Measurements from ENCODE around the gene ERCC1.

ERCC1 gene

DNA sequence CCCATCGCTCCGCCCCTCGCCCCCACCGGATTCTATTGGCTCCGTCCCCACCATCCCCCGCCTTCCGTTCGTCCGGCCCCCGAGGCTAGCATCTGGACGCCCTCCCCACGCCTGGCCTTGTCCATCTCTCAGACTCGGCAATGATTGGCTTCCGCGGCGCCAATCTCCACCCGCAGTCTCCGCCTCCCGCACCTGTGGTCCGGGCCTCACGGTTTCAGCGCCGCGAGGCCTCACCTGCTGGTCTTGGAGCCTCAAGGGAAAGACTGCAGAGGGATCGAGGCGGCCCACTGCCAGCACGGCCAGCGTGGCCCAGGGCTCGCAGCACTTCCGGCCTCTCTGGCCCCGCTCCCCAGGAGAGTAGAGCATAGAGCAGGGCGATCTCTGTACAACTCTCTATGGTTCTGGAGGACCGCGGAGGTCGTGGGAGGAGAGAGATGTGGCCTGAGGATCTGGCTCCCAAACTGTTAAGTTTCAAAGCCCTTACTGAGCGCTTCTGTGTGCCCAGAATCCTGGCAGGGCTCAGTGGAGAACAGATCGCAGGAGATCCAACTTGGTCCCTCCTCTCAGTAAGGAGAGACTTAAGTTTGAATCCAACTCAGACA lies at the start of gene ERCC1:
TSS of gene ERCC1 (minus strand) at position 329 of the 602 bp plus-strand sequence. CDS start 543 bp downstream, outside the sequence.
- peak; percentile 86 for DNase-seq (ENCODE audit: low read depth)

DNA sequence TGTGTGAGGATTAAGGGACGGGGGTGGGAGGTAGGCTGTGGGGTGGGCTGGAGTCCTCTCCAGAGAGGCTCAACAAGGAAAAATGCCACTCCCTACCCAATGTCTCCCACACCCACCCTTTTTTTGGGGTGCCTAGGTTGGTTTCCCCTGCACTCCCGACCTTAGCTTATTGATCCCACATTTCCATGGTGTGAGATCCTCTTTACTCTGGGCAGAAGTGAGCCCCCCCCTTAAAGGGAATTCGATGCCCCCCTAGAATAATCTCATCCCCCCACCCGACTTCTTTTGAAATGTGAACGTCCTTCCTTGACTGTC lies 49.6 kb upstream of the ERCC1 start:
- no peak for DNase-seq (ENCODE audit: low read depth)

DNA sequence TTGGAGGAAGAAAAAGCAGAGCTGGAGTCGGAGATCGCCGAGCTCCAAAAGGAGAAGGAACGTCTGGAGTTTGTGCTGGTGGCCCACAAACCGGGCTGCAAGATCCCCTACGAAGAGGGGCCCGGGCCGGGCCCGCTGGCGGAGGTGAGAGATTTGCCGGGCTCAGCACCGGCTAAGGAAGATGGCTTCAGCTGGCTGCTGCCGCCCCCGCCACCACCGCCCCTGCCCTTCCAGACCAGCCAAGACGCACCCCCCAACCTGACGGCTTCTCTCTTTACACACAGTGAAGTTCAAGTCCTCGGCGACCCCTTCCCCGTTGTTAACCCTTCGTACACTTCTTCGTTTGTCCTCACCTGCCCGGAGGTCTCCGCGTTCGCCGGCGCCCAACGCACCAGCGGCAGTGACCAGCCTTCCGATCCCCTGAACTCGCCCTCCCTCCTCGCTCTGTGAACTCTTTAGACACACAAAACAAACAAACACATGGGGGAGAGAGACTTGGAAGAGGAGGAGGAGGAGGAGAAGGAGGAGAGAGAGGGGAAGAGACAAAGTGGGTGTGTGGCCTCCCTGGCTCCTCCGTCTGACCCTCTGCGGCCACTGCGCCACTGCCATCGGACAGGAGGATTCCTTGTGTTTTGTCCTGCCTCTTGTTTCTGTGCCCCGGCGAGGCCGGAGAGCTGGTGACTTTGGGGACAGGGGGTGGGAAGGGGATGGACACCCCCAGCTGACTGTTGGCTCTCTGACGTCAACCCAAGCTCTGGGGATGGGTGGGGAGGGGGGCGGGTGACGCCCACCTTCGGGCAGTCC lies 49.0 kb upstream of the ERCC1 start:
- no peak for DNase-seq (ENCODE audit: low read depth)

DNA sequence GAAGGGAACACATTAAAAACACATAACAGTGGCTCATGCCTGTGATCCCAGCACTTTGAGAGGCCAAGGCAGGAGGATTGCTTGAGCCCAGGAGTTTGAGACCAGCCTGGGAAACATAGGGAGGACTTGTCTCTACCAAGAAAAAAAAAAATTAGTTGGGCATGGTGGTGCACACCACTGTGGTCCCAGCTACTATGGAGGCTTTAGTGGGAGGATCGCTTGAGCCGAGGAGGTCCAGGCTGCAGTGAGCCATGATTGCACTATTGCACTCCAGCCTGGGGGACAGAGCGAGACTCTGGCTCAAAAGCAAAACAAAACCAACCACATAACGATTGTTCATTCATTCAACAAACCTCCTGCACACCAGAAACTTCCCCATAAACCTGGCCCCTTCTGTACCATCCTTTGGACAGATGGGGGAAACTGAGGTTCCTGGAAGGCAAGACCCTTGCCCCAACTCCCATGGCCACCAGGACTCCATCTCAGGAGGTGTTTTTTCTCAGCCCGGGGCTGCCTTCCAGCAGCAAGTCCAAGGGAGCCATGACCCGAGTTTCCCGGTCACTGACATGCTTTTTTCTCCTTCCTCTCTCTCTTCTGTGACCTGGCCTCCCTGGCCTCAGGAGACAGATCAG lies 48.3 kb upstream of the ERCC1 start:
- no peak for DNase-seq (ENCODE audit: low read depth)

DNA sequence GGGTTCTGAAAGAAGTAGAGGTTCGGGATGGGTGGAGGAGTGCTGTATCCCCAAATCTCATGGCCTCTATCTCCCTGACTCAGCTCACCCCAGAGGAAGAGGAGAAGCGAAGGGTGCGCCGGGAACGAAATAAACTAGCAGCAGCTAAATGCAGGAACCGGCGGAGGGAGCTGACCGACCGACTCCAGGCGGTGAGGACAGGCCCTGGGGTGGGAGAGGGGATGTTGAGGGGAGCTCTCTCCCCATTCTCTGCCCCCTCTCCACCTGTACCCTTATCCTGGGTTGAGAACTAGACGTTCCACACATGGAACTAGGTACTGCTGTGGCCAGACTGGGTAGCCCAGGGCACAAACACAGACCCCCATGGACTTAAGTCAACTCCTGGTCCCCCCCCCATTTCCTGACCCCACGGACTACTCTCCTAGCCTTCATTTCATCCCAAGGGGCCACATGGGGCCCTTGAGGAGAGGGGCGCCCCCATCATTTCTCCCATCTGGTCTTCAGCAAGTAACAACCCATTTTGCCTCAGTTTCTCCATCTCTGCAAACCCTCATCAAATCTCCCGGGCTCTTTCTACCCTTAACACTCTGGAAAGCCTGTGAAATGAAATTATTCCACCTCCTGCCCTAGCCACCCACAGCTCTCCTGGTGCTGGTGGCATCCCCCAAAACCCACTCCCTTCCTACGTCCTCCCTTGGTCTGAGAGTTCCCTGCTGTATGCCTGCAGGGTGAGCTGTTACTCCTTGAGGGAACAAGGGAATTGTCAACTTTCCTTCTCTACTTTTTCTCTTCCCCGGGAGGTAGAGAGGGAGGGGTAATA lies 47.6 kb upstream of the ERCC1 start:
- DNase-seq (ENCODE audit: low read depth): no peak

DNA sequence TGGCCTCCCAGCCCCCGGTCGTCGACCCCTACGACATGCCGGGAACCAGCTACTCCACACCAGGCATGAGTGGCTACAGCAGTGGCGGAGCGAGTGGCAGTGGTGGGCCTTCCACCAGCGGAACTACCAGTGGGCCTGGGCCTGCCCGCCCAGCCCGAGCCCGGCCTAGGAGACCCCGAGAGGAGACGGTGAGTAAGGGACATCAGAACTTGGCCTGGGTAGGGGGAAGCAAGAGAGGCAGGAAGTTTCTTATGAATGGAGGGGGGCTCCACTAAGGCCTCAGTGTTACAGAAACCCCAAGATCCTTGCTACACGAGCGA lies 47.0 kb upstream of the ERCC1 start:
- no peak for DNase-seq (ENCODE audit: low read depth)

DNA sequence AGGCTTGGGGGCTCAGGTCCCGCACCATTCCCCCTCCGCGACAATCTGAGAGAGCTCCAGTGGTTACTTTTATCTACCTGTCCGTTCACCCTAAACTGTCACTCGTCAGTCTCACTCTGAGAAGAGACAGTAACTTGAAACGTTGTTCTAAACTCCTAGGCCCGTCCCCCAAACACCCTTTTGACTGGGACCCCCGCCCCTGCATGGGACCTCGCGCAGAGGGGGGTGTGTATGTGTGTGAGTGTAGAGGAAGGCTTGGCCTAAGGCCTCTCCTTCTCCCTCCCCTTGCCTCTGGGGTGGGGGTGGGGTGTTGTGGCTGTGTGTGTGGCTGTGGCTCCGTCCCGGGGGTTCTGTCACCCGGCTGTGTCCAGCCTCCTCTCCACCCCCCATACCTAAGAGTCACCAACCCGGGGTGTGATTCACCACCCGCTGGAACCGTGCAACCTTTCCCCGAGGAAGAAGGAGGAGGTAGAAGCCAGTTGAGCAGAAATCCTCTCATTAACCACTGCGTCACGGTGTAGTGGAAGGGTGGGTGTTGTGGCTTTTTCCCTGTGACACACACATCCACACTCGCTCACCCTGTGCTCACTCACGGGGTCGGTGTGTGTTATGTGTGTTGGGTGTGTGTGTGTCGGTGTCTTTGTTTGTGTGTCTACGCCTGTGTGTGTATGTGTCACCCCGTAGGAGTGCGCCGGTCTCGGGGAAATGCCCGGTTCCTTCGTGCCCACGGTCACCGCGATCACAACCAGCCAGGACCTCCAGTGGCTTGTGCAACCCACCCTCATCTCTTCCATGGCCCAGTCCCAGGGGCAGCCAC lies 46.4 kb upstream of the ERCC1 start:
- no peak for DNase-seq (ENCODE audit: low read depth)

DNA sequence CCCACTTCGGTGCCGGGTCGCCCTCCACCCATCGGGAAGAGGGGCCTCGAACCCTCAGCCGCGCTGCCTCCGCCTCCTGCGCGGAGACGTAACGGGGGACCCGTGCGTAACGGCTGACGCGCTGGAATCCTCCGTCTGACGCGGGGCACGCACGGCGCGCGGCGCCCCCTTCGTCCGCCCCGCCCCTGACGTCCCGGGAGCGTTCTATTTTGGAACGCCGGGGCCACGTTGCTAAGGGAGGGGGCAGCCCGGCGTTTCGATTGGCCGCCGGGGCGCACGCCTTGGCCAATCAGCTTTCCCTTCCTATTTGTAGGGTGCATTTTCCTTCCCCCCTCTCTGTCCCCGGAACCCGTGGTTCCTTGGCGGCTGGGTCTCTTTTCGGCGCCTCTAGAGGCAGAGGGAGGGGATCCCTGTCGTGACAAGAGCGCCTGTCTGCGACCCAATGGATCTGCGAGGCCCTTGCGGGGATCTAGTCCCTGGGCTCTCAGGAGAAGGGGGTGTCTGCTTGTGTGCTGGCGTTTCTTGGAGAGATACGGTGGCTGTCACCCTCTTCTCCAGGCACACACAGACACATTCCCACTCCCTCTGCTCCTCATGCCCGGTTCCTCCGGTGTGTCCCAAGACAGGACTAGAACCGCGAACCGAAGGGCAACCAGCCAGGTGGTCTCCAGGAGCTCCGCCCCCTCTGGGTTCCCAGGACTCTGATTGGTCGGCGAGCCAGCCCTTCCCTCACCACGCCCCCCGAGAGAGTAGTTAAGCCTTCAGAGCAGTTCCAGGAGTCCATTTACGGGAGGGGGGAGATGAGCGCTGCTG lies 45.6 kb upstream of the ERCC1 start:
- DNase-seq (ENCODE audit: low read depth): peak; percentile 77

DNA sequence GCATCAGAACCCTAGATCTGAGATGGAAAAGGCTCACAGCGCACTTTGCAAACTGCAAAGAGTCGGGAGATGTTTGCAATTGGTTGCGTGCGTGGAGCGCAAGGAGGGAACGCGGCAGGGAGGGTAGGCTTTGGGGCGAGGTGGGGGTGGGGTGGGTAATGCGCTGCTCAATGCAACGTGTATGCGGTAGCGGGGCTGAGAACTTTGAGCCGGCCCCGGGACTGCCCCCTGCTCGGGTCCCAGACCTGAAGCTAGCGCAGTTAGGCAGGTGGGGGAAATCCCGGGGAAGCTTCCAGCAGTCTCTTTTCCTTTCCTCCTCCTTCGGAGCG lies 45.0 kb upstream of the ERCC1 start:
- no peak for DNase-seq (ENCODE audit: low read depth)

DNA sequence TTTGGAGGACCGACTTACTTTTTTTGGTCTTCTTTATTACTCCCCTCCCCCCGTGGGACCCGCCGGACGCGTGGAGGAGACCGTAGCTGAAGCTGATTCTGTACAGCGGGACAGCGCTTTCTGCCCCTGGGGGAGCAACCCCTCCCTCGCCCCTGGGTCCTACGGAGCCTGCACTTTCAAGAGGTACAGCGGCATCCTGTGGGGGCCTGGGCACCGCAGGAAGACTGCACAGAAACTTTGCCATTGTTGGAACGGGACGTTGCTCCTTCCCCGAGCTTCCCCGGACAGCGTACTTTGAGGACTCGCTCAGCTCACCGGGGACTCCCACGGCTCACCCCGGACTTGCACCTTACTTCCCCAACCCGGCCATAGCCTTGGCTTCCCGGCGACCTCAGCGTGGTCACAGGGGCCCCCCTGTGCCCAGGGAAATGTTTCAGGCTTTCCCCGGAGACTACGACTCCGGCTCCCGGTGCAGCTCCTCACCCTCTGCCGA lies 44.5 kb upstream of the ERCC1 start:
- DNase-seq (ENCODE audit: low read depth): no peak

DNA sequence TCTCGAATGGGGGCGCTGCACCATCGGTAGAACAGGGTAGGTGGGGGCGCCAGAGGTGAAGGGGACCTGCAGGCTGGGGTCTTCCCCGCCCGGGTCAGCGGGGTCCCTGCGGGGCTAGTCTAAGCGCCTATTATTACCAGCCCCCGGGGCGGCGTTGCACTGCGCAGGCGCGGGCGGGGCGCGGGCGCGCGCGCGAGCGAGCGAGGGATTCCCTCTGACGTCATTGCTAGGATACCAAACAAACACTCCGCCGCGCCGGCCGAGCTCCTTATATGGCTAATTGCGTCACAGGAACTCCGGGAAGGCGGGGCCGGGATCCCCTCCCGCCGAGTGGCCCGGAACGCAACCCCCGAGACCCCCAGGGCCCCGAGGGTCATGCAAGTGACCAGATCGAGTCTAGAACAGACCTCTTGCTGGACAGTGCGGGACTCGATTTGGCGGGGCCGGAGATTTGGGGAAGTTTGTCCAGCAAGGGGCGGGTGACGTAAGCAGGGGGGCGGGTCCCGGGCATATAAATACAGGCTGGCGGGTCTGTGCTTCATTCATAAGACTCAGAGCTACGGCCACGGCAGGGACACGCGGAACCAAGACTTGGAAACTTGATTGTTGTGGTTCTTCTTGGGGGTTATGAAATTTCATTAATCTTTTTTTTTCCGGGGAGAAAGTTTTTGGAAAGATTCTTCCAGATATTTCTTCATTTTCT lies 43.9 kb upstream of the ERCC1 start, which contains the start of gene FOSB:
TSS of gene FOSB (plus strand) at position 541 of the 703 bp plus-strand sequence. CDS start 591 bp downstream, outside the sequence.
- DNase-seq (ENCODE audit: low read depth): peak; percentile 85

DNA sequence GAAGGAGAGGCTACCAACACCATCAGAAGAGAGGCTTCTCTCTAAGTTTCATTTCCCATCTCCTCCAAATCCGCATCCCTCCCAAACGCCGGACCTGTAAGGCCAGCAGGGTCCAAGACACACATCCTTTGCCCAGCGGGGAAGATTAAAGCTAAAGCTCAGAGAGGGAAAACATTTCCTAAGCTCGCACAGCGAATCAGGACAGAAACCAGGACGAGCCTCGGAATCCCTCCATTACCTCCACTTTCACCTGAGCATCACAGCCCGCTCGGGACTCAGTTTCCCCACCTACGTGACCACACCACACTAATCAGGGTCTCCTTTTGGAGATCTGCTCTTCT lies 43.4 kb upstream of the ERCC1 start:
- DNase-seq (ENCODE audit: low read depth): no peak

DNA sequence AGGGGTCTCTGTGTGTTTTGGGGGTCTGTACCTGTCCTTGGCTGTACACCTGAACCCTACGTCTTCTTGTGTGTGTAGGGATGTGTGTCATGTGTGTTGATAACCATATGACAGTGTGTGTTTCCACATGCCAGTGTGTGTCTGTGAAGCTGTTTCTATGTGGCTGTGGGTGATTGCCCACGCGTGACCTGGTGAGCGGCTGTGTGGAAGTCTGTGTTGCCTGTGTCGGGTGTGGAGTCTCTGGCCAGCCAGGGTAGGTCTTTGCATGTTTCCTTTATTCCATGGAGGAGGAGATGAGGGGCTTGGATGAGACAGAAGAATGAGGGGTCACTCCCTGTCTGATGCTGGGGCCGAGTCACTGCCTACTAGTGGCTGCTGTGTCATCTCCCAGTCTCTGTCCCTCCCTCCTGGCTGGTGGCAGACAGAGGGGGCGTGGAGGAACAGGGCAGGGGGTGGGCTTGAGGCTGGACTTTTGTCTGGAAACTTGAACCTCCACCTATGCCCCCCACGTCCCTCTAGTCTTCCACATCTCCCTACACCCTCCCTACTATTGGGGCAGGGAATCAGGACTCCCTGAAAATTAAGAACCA lies 41.2 kb upstream of the ERCC1 start:
- DNase-seq (ENCODE audit: low read depth): no peak

DNA sequence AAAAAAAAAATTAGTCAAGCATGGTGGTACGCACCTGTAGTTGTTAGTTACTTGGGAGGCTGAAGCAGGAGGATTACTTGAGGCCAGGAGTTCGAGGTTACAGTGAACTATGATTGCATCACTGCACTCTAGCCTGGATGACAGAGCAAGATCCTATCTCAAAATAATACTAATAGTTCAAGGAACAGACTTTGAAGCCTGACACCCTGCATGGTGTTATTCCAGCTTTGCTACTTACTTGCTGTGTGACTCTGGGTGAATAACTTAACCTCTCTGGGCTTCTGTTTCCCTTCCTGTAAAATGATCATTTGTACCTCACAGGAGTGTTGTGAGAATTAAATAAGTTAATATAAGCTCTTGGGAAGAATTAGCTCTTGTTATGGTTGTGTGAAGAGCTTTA lies 40.6 kb upstream of the ERCC1 start:
- DNase-seq (ENCODE audit: low read depth): no peak

DNA sequence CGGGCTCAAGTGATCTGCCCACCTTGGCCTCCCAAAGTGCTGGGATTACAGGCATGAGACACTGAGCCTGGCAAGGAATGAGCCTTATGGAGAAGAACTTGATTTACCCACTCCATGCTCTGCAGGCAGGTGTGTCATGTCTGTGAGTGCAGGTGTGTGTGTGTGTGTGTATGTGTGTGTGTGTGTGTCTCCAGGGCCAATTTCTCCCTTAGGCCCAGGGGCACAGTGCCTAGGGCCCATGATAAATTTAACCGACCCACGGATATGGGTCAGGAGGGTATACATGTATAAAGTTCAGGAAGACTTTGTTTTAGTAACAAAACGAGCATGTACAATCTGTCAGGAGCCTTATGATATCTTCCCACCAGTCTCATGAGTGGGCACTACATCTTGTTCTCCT lies 39.5 kb upstream of the ERCC1 start:
- no peak for DNase-seq (ENCODE audit: low read depth)

DNA sequence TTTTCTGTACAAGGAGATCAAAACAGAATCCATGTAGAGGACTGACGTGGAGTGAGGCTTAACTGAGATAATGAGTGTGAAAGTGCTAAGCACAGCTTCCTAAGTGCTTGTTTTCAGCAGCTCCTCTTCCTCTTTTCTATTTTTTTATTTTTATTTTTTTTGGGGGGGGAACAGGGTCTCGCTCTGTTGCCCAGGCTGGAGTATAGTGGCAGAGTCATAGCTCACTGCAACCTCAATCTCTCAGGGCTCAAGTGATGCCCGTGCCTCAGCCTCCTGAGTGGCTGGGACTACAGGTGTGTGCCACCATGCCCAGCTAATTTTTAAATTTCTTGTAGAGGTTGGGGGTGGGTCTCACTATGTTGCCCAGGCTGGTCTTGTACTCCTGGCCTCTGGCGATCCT lies 38.5 kb upstream of the ERCC1 start:
- no peak for DNase-seq (ENCODE audit: low read depth)

DNA sequence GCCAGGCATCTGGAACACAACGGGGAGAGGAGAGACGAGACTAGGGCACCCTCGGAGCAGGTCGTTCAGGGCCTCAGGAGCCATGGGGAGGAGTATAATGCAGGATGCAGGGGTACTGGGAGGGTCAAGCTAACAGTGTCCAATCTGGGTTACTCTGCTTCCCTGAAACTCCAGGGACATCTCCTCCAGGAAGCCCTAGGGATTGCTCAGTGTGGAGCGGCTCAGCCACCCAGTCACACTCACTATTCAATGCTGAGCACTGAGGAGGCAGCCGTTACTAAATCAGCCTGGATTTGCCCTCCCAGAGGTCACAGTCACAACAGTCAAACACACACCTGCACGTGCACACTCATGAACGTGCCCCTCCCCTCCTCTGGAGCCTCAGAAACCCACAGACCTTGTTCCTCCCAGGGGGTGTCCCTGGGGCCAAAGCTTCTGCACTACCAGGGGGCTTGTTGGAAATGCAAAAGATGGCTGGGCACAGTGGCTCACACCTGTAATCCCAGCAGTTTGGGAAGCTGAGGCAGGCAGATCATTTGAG lies 37.2 kb upstream of the ERCC1 start:
- no peak for DNase-seq (ENCODE audit: low read depth)

DNA sequence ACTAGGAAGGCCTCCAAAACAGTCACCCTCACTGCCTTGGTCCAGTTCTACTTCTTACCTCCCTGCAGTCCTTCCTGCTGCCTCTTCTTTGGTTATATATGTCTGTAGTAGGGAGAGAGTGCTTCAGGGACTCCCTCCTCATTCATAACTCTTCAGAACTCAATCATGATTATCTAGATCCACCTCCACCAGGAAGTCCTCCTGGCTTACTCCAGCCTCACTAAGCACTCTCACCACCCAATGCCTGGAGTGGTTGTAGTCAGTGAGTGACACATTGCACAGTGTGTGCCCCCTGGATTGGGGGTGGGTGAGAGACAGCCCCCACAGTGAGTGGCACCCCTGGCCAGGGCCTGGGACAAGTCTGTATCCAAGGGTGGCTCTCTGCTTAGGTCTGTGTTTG lies 34.1 kb upstream of the ERCC1 start:
- no peak for DNase-seq (ENCODE audit: low read depth)

DNA sequence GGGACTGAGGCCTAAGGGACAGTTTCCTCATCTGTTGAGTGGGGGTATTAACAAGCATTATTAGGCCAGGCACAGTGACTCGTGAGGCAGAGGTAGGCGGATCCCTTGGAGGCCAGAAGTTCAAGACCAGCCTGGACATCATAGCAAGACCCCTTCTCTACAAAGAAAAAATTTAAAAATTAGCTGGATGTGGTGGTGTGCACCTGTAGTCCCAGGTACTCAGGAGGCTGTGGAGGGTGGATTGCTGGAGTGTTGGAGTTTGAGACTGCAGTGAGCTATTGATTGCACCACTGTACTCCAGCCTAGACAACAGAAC lies 32.7 kb upstream of the ERCC1 start:
- DNase-seq (ENCODE audit: low read depth): no peak

All from HS-5 (cell line).